ENCODE data around the gene RFPL3. TPM values are rescaled to one million over a fixed set of nuclear protein-coding genes. Genes with fewer than 3 reads are reported as not detected.

RFPL3 gene
- polyA plus RNA-seq, 1 donor from 2014 or later = not detected

DNA sequence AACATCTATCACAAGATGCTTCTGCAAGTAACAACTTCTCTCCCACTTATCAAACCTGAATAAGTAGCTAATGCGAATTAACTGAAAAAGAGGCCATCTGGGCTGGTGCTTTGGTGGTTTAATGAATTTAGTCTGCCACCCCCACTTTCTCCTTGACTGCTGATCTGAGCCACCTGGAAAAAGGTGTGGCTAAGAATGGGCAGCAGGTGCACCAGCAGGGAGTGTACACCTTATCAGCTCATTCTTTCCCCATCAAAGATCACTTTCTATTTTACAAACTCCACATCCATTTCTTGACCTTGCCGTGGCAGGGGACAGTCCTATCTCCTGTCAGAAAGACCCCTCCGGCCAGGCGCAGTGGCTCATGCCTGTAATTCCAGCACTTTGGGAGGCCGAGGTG is 6.5 kb downstream of the RFPL3 start:
- H2AFZ ChIP-seq (ENCODE audit: low read depth, low read length) = no peak overlapping the region
- H3K4me2 ChIP-seq (ENCODE audit: low read length) = no peak overlapping the region
- H3K36me3 ChIP-seq (ENCODE audit: insufficient read depth, low read length) = no peaks in the 10 kb centered on the region
- H3K9me2 ChIP-seq (ENCODE audit: insufficient read depth, low read length) = no peaks in the 10 kb centered on the region
- TF ChIP-seq TAF1 (IDR thresholded peaks at IDR 0.05; ENCODE audit: low read depth) = no peak
- no peak for TF ChIP-seq MXI1 (conservative IDR thresholded peaks at IDR 0.05; ENCODE audit: poor library complexity, severe bottlenecking)
- no peak for TF ChIP-seq POLR2AphosphoS5 (IDR thresholded peaks at IDR 0.05)
- TF ChIP-seq SMC3 (conservative IDR thresholded peaks at IDR 0.05; ENCODE audit: poor library complexity) = no peak
- no peak for TF ChIP-seq EZH2 (IDR thresholded peaks at IDR 0.05; ENCODE audit: borderline replicate concordance, insufficient read depth, low read length, poor library complexity, severe bottlenecking)
- no peak for TF ChIP-seq RAD21 (conservative IDR thresholded peaks at IDR 0.05)
- TF ChIP-seq, protein P1, sequence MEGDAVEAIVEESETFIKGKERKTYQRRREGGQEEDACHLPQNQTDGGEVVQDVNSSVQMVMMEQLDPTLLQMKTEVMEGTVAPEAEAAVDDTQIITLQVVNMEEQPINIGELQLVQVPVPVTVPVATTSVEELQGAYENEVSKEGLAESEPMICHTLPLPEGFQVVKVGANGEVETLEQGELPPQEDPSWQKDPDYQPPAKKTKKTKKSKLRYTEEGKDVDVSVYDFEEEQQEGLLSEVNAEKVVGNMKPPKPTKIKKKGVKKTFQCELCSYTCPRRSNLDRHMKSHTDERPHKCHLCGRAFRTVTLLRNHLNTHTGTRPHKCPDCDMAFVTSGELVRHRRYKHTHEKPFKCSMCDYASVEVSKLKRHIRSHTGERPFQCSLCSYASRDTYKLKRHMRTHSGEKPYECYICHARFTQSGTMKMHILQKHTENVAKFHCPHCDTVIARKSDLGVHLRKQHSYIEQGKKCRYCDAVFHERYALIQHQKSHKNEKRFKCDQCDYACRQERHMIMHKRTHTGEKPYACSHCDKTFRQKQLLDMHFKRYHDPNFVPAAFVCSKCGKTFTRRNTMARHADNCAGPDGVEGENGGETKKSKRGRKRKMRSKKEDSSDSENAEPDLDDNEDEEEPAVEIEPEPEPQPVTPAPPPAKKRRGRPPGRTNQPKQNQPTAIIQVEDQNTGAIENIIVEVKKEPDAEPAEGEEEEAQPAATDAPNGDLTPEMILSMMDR (IDR thresholded peaks at IDR 0.05; ENCODE audit: poor library complexity, severe bottlenecking) = no peak
- H4K20me1 ChIP-seq (ENCODE audit: insufficient read depth) = no peaks in the 10 kb centered on the region
- H3K9ac ChIP-seq (ENCODE audit: low read length) = no peak overlapping the region
- no peaks in the 10 kb centered on the region for H3K79me2 ChIP-seq (replicated peaks; ENCODE audit: insufficient read depth, low read length)
- H3K27me3 ChIP-seq (ENCODE audit: insufficient read depth, low read depth, low read length) = no peaks in the 10 kb centered on the region
- no peaks in the 10 kb centered on the region for H3F3A ChIP-seq (ENCODE audit: insufficient read depth, low read length, poor library complexity, severe bottlenecking)
- no peak overlapping the region for H3K4me3 ChIP-seq (ENCODE audit: low read length)
- H3K9me3 ChIP-seq (ENCODE audit: low read length) = no peaks in the 10 kb centered on the region
- H3K27ac ChIP-seq (ENCODE audit: low read length) = no peak overlapping the region

DNA sequence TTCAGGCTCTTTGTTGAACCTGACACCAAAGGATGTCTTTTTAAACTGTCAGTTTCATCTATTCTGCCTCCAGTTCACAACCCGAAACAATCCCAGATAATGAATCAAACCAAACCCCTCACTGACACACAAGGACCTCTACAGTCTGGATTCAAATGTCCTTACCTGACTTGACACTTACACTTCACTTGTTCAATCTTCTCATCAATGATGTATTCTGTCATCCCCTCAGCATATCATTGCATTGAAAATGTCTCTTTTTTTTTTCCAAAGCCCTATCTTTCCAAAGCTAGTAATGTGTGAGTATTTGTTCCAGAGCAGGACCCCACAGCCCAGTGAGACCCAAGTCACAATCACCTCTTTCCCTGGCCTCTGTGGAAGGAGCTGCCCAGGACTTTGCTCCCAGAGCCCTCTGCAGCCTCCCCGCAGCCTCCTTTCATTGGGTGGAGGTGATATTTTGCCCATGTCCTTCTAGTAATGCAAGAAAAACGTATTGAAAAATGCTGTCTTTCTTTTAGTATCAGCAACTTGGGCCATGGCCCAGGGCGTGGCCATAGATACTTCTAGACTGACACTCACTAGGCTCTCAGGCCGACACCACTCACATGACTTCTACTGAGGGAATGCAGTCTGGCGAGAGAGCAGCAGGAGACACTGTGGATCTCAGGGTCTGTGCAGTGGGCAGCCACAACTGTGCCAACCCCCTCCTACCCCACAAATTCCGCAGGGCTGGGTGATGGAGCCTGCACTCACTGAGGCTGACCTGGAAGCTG is 18.2 kb downstream of the RFPL3 start:
- Histone ChIP-seq H3K4me2 (ENCODE audit: low read length) (no peak overlapping the region), H3K79me2 (replicated peaks; ENCODE audit: insufficient read depth, low read length) (no peaks in the 10 kb centered on the region), H3K9me3 (ENCODE audit: low read length) (no peaks in the 10 kb centered on the region), H3K4me3 (ENCODE audit: low read length) (peak overlapping the region; percentile 31), H2AFZ (ENCODE audit: low read depth, low read length) (no peak overlapping the region), H3K9ac (ENCODE audit: low read length) (peak overlapping the region; percentile 34), H3K27me3 (ENCODE audit: insufficient read depth, low read depth, low read length) (no peaks in the 10 kb centered on the region), H4K20me1 (ENCODE audit: insufficient read depth) (no peaks in the 10 kb centered on the region), H3K27ac (ENCODE audit: low read length) (peak overlapping the region; percentile 72), H3K9me2 (ENCODE audit: insufficient read depth, low read length) (no peaks in the 10 kb centered on the region), H3K36me3 (ENCODE audit: insufficient read depth, low read length) (no peaks in the 10 kb centered on the region), H3F3A (ENCODE audit: insufficient read depth, low read length, poor library complexity, severe bottlenecking) (no peaks in the 10 kb centered on the region)
- TF ChIP-seq, protein P2, sequence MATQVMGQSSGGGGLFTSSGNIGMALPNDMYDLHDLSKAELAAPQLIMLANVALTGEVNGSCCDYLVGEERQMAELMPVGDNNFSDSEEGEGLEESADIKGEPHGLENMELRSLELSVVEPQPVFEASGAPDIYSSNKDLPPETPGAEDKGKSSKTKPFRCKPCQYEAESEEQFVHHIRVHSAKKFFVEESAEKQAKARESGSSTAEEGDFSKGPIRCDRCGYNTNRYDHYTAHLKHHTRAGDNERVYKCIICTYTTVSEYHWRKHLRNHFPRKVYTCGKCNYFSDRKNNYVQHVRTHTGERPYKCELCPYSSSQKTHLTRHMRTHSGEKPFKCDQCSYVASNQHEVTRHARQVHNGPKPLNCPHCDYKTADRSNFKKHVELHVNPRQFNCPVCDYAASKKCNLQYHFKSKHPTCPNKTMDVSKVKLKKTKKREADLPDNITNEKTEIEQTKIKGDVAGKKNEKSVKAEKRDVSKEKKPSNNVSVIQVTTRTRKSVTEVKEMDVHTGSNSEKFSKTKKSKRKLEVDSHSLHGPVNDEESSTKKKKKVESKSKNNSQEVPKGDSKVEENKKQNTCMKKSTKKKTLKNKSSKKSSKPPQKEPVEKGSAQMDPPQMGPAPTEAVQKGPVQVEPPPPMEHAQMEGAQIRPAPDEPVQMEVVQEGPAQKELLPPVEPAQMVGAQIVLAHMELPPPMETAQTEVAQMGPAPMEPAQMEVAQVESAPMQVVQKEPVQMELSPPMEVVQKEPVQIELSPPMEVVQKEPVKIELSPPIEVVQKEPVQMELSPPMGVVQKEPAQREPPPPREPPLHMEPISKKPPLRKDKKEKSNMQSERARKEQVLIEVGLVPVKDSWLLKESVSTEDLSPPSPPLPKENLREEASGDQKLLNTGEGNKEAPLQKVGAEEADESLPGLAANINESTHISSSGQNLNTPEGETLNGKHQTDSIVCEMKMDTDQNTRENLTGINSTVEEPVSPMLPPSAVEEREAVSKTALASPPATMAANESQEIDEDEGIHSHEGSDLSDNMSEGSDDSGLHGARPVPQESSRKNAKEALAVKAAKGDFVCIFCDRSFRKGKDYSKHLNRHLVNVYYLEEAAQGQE (IDR thresholded peaks at IDR 0.05; ENCODE audit: borderline replicate concordance) = no peak
- TF ChIP-seq POLR2AphosphoS5 (IDR thresholded peaks at IDR 0.05) = peak; percentile 73
- peak; percentile 97 for TF ChIP-seq EP300 (conservative IDR thresholded peaks at IDR 0.05; ENCODE audit: poor library complexity, severe bottlenecking)
- no peak for TF ChIP-seq RAD21 (conservative IDR thresholded peaks at IDR 0.05)
- TF ChIP-seq MXI1 (conservative IDR thresholded peaks at IDR 0.05; ENCODE audit: poor library complexity, severe bottlenecking) = no peak
- no peak for TF ChIP-seq TAF1 (IDR thresholded peaks at IDR 0.05; ENCODE audit: low read depth)
- TF ChIP-seq, protein P1 (IDR thresholded peaks at IDR 0.05; ENCODE audit: poor library complexity, severe bottlenecking) = no peak
